SW 1271 (cell line): ENCODE data around the gene GPR33.
"Not testable (repeated sequence)": the region's sequence is repeated elsewhere in the genome, so short reads cannot be mapped to it uniquely, and the experiment has no call there.

Experiments used
- DNase-seq, 2 experiments: peaks; one replicate each; lab custom pipeline; 2025; lab: John Stamatoyannopoulos, UW

GPR33 gene

DNA sequence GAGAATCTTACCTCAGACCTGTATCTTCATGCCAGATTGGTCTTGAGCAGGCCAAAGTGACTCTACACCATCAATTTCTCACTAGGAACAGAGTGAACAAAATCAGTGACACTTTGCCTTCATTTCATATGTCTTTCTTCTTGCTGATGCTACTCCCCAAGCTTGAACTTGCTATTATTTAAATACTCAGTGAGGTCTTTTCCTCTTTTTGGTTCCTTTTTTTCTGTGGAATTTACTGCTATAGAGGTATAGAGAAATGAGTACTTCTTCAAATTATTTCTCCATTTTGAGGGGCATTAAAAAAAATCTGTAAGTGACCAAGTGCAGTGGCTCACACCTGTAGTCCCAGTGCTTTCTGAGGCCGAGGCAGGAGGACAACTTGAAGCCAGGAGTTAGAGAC is at the start of gene GPR33:
GPR33 (minus strand) TSS at position 154 of the 400 bp plus-strand sequence. CDS start 4,074 bp downstream, outside the sequence.
- no peak for DNase-seq

GRCh38 chr14:31536201-31536960 is 48.5 kb upstream of the GPR33 start:
- no peak for DNase-seq

GRCh38 chr14:31530136-31530535 is 42.3 kb upstream of the GPR33 start:
- no peak for DNase-seq

DNA sequence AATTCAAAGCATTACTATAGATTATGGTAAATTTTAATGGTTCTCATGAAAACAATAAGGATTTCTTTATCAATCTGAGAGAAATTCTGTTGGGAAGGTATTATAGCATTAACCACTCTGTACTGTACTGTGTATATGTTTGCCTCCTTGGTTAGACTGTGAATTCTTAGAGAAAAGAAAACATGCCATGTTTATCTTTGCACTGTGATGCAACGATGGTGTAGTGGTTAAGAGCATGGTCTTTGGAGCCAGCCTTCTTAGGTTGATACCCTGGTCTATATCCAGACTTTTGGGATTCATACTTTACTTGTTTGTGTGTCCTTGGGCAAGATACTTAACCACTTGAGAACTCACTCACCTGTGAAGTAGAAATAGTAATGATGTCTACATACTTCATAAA is 41.2 kb upstream of the GPR33 start:
- no peak for DNase-seq

GRCh38 chr14:31527546-31527945 is 39.7 kb upstream of the GPR33 start:
- no peak for DNase-seq

GRCh38 chr14:31527087-31527486 is 39.2 kb upstream of the GPR33 start:
- no peak for DNase-seq

DNA sequence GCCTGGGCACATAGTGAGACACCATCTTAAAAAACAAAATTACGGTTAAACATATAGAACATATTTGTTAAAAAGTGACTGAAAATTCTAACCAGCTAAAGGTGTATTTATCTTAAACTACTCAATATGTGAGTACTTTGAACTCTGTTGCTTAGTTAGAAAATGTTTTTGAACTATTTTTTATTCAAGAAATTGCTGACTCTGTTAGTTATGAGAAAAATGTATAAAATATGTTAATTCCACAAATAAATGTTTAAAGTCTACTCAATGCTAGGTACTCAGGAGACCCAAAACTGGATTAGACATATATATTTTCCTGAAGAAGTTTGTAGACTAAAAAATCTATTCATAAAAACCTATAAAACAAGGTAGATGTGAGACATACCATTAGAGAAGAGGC is 23.0 kb upstream of the GPR33 start:
- no peak for DNase-seq

DNA sequence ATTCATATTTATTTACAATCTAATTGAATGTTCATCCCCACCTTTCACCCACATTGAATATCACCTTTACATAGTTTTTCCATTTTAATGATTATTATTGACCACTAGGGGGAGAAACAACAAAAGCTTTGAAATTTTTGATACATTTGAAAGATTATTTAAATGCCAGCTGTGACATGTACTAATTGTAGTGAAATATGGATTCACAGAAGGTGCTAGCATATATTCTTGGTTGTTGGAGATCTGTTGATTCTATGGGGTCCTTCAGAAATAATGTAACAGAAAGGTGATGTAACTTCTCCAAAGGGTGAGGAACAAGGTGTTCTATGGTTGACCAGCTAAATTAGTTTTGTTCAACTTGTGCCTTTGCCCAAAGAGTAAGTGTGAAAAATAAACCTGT is 22.4 kb upstream of the GPR33 start:
- DNase-seq, result peak in 1 of 2 experiments; percentile 44

DNA sequence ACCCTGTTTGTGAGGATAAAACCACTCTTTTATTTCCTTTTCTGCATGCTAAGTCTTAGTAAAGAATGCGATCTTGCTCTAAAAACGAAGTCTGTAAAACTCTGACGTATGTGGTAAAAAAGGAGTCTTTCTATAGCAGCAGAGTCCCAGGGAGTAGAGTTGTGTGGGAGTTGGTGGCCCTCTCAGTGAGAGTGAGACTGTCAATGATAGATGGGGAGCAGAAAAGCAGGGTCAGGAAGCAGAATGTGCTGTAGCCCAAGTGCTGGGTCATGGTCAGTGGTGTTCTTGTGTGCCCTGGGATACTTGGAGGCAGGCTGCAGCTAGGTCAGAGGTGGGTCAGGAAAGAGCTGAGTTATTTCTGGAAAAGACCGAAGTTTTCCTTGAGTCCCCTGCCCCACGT is 20.3 kb upstream of the GPR33 start:
- no peak for DNase-seq

DNA sequence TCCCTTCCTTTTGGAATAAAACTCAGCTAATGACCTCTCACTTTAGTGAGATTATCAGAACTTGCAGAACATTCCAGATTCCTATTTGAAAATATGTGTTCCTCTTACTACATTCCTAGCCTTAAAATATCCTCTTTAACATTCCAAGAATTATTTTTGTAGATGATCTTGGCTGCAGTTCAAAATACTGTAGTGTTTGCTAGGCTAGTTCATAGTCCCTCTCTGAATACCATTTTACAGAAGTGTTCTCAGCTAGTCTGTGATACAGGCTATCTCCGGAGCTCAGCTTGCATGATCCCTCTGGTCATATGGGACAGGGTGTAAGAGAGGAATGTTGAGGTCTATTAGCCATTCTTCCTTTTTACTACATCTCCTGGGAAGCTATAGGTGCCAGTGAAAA is 17.6 kb upstream of the GPR33 start:
- DNase-seq, result peak in 1 of 2 experiments; percentile 5

- no peak for DNase-seq
These were observed 14.0 kb upstream of the GPR33 start for GRCh38 chr14:31501870-31502269.

- no peak for DNase-seq
These were observed 5.1 kb upstream of the GPR33 start for GRCh38 chr14:31492759-31493498.

DNA sequence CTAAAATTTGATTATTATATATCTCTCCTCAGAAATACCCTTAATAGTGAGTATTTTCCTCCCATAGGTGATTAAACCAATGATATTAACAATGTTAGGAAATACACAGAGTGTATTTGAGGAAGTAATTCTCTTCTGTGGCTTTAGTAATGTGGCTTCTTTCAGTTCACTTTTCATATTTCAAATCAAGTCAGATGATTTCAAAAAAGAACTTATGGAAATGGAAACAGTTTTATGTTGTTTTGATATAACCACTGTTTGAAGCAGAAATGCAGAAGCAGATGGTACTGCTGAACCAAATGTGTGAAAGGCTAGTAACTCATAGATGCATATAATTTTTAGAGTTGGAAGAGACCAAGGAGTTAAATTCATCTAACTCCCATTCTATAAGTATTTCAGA is 1.9 kb upstream of the GPR33 start:
- no peak for DNase-seq

DNA sequence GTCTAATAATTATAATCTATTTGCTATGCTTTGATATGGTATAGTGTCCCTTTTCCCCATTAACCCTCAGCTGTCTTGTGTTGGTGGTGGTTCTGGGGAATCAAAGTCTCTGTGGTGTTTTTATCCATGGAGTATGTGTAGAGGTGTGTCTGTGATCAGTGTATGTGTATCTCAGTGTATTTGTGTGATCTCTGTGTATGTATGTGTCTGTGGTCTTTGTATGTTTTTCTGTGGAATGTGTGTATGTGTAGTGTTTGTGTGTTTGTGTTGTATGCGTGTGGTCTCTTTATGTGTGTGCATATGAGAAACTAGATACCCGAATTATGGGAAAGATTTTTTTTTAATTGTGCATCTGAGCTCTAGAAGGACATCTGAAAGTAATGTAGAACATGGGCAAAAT is 1.1 kb downstream of the GPR33 start:
- no peak for DNase-seq

DNA sequence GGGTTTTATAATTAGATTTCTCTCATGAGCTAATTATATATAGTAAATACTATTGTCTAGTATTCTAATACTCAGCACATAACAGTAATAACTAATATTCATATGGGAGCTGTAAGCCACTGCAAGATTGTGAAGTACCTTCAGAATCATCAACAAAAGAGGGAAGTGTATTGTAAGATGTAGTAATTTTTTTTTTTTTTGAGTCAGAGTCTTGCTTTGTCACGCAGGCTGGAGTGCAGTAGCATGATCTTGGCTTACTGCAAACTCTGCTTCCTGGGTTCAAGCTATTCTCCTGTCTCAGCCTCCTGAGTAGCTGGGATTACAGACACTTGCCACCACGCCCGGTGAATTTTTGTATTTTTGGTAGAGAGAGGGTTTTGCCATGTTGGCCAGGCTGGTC is 3.1 kb downstream of the GPR33 start:
- DNase-seq, result no peak

GRCh38 chr14:31480156-31480555 is 7.7 kb downstream of the GPR33 start:
- DNase-seq, result no peak

- no peak for DNase-seq
These were observed 8.8 kb downstream of the GPR33 start for GRCh38 chr14:31479027-31479426.

DNA sequence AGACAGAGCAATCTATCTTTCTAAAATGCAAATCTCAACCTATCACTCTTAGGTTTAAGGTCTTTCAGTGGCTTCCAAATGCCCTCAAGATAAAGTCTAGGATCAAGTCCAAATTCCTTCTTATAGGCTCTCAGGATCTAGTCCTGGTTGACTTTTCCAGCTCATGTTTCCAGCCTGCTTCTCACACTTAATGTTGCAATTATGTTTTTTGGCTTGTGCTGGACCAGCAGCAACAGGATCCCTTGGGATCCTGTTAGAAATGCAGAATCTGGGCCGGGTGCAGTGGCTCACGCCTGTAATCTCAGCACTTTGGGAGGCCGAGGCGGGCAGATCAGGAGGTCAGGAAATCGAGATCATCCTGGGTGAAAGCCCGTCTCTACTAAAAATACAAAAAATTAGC is 10.6 kb downstream of the GPR33 start:
- no peak for DNase-seq

DNA sequence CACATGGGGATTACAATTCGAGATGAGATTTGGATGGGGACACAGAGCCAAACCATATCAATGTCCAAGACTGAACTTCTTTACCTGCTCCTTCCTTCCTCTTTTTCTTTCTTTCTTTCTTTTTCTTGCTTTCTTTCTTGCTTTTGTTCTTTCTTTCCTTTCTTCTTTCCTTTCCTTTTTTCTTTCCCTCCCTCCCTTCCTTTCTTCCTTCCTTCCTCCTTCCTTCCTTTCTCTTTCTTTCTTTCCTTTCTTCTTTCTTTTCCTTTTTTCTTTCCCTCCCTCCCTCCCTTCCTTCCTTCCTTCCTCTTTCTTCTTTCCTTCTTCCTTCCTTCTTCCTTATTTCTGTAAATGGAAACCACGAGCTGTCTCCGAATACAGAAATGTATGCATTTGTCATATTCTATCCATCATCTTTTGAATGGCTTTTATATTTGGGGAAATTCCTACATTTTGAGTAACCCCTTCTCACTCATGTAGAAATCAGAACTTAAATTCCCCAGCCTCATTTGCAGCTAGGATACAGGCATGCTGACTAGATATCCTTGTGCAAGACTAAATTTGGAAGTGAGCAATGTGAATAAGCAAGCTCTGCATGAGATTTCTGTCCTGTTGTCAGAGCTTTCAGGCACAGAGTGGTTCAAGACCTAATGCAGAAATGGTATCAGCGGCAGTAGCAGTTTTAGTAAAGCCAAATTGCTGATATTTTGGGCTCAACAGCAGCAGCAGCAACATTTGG is 11.5 kb downstream of the GPR33 start:
- no peak for DNase-seq

DNA sequence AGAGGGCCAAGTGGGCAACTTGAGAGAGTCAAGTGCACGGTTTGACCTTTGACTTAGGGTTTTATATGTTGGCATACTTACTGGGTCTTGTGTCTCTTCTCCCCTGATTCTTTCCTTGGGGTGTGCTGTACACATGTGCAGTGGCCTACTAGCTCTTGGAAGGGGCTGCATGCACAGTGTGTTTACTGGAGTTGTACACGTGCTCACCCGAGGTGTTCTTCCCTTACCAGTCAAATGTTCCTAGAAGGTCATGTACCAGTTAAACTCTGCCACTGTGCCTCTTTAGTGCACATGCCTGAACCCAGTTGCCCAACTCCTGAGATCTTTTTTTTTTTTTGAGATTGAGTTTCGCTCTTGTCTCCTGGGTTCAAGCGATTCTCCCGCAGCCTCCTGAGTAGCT is 21.3 kb downstream of the GPR33 start:
- no peak for DNase-seq

GRCh38 chr14:31465111-31465510 is 22.7 kb downstream of the GPR33 start:
- no peak for DNase-seq

DNA sequence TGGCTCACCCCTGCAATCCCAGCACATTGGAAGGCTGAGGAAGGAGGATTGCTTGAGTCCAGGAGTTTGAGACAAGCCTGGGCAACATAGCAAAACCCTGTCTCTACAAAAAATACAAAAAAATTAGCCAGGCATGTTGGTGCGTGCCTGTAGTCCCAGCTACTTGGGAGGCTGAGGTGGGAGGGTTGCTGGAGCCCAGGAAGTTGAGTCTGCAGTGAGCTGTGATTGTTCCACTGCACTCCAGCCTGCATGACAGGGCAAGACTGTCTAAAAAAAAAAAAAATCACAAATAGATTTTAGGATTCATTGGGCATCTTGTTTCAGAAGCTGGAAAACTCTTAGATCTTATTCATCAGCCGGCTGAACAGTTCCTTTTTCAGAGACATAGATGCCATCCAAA is 25.4 kb downstream of the GPR33 start:
- DNase-seq, result not testable (repeated sequence)

DNA sequence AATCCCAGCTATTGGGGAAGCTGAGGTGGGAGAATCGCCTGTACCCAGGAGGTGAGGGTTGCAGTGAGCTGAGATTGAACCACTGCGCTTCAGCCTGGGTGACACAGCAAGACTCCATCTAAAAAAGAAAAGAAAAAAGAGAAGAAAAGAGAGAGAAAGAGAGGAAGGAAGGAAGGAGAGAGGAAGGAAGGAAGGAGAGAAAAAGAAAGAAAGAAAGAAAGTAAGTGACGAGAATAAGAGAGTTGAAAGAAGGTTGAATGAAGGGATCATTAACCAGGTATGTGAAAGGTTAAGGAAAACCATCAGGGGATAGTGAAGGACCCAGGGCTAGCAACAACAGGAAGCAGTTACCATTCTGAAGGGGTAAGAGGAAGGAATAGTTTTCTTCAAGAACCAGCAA is 26.3 kb downstream of the GPR33 start:
- no peak for DNase-seq
